Activated CD8-positive, alpha-beta memory T cell treated with anti-CD3 and anti-CD28 coated beads, Interleukin-2, amount 10 ng/mL, durations not matched to agents 7 days and 5 days (primary cell): ENCODE measurements around the gene PI4KB. TPM values are rescaled to one million over a fixed set of nuclear protein-coding genes. Genes with fewer than 3 reads are reported as not detected.
A peak's percentile ranks its signal among the peaks of the same experiment; 100 is the strongest.

Source experiments
- ATAC-seq: fragments of 150-1000 bp; cut with Tn5 transposase; one replicate; pipeline ENCODE4 v1.10.0; 2021; ENCODE audit warnings: moderate library complexity
- CTCF ChIA-PET: fragments of 350-600 bp; sonication (Branson Sonifier 250); formaldehyde crosslinking; loops from one replicate; lab custom pipeline; 2021; ENCODE audit warnings: antibody characterized with exemption; lab: Charles Lee
- DNase-seq: peaks from one replicate; pipeline ENCODE4 v3.0.0-alpha.2; 2020
- H3K27ac Mint-ChIP-seq: one replicate; pipeline ENCODE4 v1.8.0; 2021; ENCODE audit warnings: mild to moderate bottlenecking, mixed read lengths
- H3K27me3 Mint-ChIP-seq: one replicate; pipeline ENCODE4 v1.8.0; 2021; ENCODE audit warnings: mixed read lengths
- H3K36me3 Mint-ChIP-seq: one replicate; pipeline ENCODE4 v1.8.0; 2021; ENCODE audit warnings: mild to moderate bottlenecking, mixed read lengths
- H3K4me1 Mint-ChIP-seq: one replicate; pipeline ENCODE4 v1.8.0; 2021; ENCODE audit warnings: mixed read lengths
- H3K4me3 Mint-ChIP-seq: one replicate; pipeline ENCODE4 v1.8.0; 2021; ENCODE audit warnings: mild to moderate bottlenecking, moderate library complexity, mixed read lengths
- H3K9me3 Mint-ChIP-seq: one replicate; pipeline ENCODE4 v1.8.0; 2022; ENCODE audit warnings: low read depth, mixed read lengths
- total RNA-seq, 2 experiments: library from RNA; stranded (reverse); gene quantifications; one replicate each; pipeline ENCODE4 v1.2.3, GENCODE V29; 2021

Gene PI4KB
- total RNA-seq, 2 experiments from 2014 or later, result 68.5 to 73.9 TPM

DNA sequence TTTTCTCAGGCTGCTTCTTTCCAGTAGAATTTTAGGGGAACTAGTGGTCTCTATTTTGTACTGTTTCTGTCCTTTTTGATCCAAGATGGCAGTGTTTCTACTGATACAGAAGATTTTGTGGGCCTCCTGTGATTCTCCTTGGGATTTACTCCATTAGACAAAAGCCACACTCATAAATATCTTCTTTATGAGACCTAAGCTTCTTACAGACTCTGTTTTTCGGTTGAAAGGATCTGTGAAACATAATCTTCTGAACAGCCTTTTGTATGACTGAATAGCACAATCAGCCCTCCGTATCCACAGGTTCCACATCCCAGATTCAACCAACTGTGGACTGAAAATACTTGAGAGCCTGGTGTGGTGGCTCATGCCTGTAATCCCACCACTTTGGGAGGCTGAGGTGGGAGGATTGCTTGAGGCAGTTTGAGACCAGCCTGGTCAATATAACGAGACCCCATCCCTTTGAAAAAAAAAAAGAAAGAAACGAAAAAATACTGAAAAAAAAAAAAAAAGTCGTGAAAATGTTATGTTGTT is 83.5 kb downstream of the PI4KB start:
- Mint-ChIP-seq H3K27ac (no peak overlapping the region), H3K36me3 (peaks cover 54% of the 10 kb centered on the region), H3K9me3 (no peaks in the 10 kb centered on the region), H3K4me1 (no peaks in the 10 kb centered on the region), H3K27me3 (no peaks in the 10 kb centered on the region), H3K4me3 (no peak overlapping the region)
- ATAC-seq (no peak), DNase-seq (no peak)
- CTCF ChIA-PET, result interaction anchor here (1.5 kb wide), 1 partner anchor 47 kb away, joined by 6 read pairs; no protein-coding TSS in a partner anchor

- no peak overlapping the region for H3K4me3 Mint-ChIP-seq
- peaks cover 57% of the 10 kb centered on the region for H3K36me3 Mint-ChIP-seq
- no peaks in the 10 kb centered on the region for H3K9me3 Mint-ChIP-seq
- H3K27me3 Mint-ChIP-seq, result no peaks in the 10 kb centered on the region
- H3K27ac Mint-ChIP-seq, result peak overlapping the region; percentile 18
- ATAC-seq, result no peak
- DNase-seq, result no peak
- CTCF ChIA-PET, result interaction anchor here (1.5 kb wide), 1 partner anchor 46 kb away, joined by 6 read pairs; no protein-coding TSS in a partner anchor
- peaks cover 4% of the 10 kb centered on the region for H3K4me1 Mint-ChIP-seq
Observed at GRCh38 chr1:151242442-151242841, 84.8 kb downstream of the PI4KB start.

Other genes with a start within 250 kb of the PI4KB start
- 1 to 10 TPM in 1 of 2 experiments, under 1 TPM in 1; 0.84 to 1.7 TPM for gene SEMA6C, start 180.8 kb downstream of the PI4KB start, total RNA-seq
- 10 to 100 TPM; 14.5 to 17.6 TPM for gene TNFAIP8L2, start 170.8 kb downstream of the PI4KB start, total RNA-seq
- 1 to 10 TPM; 4.4 to 4.9 TPM for gene LYSMD1, start 161.5 kb downstream of the PI4KB start, total RNA-seq
- 10 to 100 TPM; 60.6 to 69.6 TPM for gene SCNM1, start 161.3 kb downstream of the PI4KB start, total RNA-seq
- gene TMOD4, start 151.4 kb downstream of the PI4KB start, total RNA-seq, result 1 to 10 TPM; 2.9 to 3.6 TPM
- gene VPS72, start 137.2 kb downstream of the PI4KB start, total RNA-seq, result 10 to 100 TPM; 78.3 to 86.2 TPM
- 10 to 100 TPM; 55.2 to 70.3 TPM for gene PIP5K1A, start 128.9 kb downstream of the PI4KB start, total RNA-seq
- 100 to 1,000 TPM; 187 to 223 TPM for gene PSMD4, start 72.7 kb downstream of the PI4KB start, total RNA-seq
- gene ZNF687, start 45.1 kb downstream of the PI4KB start, total RNA-seq, result 10 to 100 TPM; 29.9 to 35.7 TPM
- gene RFX5, start 19.8 kb upstream of the PI4KB start, total RNA-seq, result 100 to 1,000 TPM; 109 to 139 TPM
- gene SELENBP1, start 45.3 kb upstream of the PI4KB start, total RNA-seq, result not detected
- gene PSMB4, start 72.2 kb upstream of the PI4KB start, total RNA-seq, result 100 to 1,000 TPM; 284 to 365 TPM
- gene POGZ, start 132.1 kb upstream of the PI4KB start, total RNA-seq, result 10 to 100 TPM; 79.6 to 83.5 TPM
- gene CGN, start 184.0 kb upstream of the PI4KB start, total RNA-seq, result under 1 TPM; 0.37 to 0.70 TPM
- 1 to 10 TPM; 1.7 to 2.5 TPM for gene TUFT1, start 212.9 kb upstream of the PI4KB start, total RNA-seq